ENCODE results near the gene CMIP. TPM values are rescaled to one million over a fixed set of nuclear protein-coding genes. Genes with fewer than 3 reads are reported as not detected.

CMIP gene
- total RNA-seq, 1 donor from 2014 or later = 61.0 TPM

GRCh38 chr16:81585785-81586184 lies 141.2 kb downstream of the CMIP start:
- peak; percentile 27 for DNase-seq (ENCODE audit: low read depth)

GRCh38 chr16:81586417-81586816 lies 141.8 kb downstream of the CMIP start:
- DNase-seq (ENCODE audit: low read depth) = no peak

- no peak for DNase-seq (ENCODE audit: low read depth)
Measured at GRCh38 chr16:81586977-81587625, 142.5 kb downstream of the CMIP start.

DNA sequence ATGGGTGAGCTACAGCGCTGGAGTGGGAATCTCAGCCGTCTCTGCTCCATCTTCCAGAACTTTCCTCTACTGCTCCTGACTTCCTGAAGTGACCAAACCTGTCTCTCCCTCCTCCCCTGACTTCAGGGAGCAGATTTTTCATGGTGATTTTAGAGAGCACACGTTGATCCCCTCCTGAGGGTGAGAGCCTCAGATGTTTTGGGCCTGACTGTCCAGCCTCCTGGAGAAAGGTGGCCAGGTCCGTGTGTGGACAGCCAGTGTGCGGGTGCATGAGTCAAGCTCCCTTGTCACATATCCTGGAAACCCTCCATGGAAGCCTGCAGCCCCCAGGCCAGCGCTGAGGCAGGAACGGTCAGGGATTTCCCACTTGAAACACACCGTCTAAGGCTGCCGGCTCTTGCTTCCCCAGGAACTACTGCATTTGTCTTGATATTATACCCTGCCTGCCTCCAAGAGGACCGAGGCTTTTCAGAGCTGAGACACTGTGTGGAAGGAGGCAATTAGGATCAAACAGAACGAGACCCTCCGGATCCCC lies 143.1 kb downstream of the CMIP start:
- DNase-seq (ENCODE audit: low read depth) = no peak

GRCh38 chr16:81588326-81589081 lies 143.9 kb downstream of the CMIP start:
- DNase-seq (ENCODE audit: low read depth) = no peak

DNA sequence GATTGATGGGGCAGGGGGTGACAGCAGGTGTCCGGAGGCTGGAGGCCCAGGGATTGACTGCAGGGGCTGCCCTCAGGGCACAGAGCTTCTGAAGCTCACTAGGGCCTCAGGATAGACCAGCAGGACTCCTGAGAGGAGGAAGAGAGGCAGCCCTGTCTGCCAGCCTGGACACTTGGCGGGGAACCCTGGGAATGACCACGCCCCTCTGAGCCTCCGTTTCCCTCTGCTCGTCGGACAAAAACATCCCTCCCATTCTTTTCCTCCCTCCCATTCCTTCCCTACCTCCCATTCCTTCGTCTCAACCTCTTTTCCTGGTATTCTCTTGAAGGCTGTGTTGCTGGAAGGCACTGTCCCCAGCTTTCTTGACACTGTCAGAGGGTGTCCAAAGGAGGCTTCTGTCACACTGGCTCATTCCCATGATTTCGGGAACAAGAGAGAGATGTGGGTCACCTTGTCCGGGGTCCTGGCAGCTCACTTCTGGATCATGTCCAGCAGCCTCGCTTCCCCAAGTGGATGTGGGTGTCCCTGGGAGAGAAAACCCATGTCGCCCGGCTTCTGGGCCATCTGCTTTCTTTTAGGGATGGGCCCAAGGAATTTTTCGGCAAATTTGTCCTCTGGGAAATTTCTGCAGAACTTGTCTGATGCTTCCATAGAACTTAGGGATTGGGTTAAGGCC lies 145.5 kb downstream of the CMIP start:
- DNase-seq (ENCODE audit: low read depth) = no peak

- no peak for DNase-seq (ENCODE audit: low read depth)
Measured at GRCh38 chr16:81590714-81591544, 146.3 kb downstream of the CMIP start.

DNA sequence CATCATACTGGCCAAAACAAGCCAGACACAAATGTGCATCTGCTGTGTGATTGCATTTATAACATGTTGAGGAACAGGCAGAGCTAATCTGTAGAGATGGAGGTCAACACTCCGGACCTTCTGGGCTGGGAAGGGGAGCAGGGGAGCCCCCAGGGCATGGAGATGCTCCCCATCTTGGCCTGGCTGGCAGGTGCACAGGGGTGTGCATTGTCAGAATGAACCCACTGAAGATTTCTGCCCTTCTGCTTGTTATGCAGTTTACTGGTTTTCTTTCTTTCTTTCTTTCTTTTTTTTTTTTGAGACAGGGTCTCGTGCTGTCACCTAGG lies 146.9 kb downstream of the CMIP start:
- DNase-seq (ENCODE audit: low read depth) = no peak

DNA sequence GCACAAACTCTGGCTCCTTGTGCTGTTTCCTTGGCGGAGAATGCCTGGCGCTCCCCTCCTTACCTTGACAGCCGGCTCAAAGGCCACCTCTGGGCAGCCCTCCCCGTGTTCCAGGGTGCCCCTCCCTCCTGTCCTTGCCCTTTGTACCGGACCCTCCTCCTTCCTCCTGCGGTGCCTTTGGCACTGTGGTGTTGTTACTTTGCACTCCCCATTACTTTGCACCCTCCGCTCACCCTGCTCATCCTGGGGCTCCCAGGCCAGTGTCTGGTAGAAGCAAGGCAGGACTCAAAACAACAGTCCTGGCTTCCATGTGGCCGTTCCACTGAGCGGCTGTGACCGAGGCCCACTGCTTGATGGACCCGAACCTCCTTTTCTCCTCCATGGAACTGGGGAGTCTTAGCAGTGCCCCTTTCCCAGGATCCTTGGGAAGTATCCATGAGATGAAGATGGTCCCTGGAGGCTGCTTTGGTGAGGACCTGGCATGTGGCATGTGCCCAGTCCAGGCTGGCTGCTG lies 147.8 kb downstream of the CMIP start:
- DNase-seq (ENCODE audit: low read depth) = no peak

DNA sequence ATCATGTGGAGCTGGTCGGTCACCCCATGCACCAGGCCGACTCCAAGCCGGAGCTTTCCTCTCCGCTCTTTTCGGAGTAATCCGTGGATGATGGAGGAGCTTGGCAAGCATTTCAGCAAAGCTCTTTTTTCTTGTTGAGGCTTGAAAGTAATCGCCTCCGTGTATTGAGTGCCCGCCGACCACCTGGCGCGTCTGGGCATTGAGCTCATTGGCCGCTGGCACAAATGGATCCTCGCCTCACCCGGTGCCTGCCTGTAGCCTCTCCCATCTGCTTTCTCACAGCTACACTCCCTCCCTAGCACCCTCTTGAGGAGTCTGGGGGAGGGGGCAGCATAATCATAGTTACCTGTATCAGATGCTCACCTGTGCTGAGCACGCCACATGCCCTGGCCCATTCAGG lies 148.9 kb downstream of the CMIP start:
- no peak for DNase-seq (ENCODE audit: low read depth)

- DNase-seq (ENCODE audit: low read depth) = peak; percentile 42
Measured at GRCh38 chr16:81595629-81596292, 151.2 kb downstream of the CMIP start.

DNA sequence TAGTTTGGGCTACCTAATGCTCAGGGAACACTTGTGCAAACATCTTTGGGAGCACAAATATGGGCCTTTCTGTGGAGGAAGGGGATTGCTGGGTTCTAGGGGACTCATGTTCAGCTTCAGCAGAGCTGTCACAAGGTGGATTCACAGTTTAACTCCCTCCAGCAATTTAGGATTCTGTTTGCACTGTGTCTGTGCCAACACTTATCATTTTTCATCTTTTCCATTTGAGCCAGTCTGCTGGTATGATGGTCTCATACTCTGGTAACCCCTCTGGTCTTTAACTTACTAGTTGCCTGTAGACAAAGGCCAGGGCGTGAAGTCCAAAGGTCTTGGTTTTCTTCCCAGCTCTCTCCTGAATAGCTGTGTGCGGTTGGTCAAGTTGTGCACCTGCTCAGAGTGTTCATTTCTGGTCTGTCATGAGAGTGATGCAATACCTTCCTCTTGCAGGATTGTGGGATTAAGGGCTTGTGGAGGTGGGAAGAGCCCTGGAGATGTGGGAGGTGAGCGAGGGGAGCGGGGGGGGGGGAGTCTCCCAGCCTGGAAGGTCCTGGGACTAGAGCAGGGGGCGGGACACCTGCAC lies 152.6 kb downstream of the CMIP start:
- DNase-seq (ENCODE audit: low read depth) = peak; percentile 14

DNA sequence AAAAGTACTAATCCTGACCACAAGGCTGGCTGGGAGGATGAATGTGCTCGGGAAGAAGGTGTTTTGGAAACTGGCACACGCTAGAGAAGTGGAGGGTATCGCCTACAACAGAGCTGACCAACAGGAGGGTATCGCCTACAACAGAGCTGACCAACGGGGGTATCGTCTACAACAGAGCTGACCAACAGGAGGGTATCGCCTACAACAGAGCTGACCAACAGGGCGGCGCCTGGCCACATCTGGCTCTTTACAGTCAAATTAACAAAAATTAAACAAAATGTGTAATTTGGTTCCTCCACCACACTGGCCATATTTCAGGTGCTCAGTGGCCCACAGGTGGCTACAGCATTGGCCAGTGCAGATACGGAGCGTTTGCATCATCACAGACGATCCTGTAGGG lies 153.5 kb downstream of the CMIP start:
- no peak for DNase-seq (ENCODE audit: low read depth)

- DNase-seq (ENCODE audit: low read depth) = no peak
Measured at GRCh38 chr16:81599034-81599744, 154.6 kb downstream of the CMIP start.

- DNase-seq (ENCODE audit: low read depth) = peak; percentile 81
Measured at GRCh38 chr16:81600275-81600674, 155.7 kb downstream of the CMIP start.

DNA sequence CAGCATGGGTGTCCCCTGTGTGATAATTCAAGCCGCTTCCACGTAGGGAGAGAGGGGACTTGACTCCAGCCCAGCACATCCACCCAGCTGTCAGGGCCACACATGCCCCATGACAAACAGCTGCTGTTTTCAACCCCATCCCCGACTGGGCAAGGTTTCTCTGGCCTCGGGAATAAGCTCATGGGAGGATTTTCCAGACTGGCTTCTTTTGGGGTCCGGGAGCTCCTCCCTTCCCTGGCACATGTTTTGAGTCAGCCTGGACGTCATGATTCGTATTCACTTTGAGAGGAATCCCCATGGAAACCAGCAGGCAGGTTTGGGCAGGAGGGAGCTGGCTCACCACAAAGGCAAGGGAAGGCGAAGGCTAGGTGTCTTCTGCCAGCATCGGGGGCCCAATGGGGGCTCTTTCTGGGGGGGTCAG lies 156.4 kb downstream of the CMIP start:
- DNase-seq (ENCODE audit: low read depth) = peak; percentile 33

DNA sequence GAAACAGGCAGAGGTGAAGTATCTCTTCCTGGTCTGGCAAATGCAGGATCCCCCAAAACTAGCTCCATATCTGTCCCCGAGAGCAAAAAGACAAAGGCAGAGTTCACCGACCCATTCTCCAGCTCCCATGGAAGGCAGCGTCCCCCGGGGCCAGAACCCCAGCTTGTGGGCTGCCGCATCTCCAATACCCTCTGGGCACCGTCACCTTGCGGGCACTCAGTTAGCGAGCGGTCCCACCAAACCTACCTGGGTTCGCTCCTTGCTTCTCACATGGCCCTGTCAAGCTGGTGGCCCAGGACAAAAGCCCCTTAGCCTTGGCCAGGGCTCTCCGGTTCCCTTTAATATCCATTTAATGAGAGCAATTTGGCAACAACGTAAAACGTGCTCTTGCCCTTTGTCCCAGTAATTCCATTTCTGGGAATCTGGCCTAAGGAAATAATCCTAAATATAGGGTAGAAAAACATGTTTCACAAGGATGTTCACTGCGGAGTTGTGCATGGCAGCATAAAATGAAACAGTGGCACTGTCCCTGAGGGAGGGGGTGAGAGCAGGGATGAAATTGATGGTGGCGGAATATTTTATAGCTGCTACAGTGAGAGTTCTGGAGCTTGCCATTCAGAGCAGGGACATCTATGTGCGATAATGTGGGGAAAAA lies 157.1 kb downstream of the CMIP start:
- no peak for DNase-seq (ENCODE audit: low read depth)

- DNase-seq (ENCODE audit: low read depth) = no peak
Measured at GRCh38 chr16:81602256-81602776, 157.7 kb downstream of the CMIP start.

- no peak for DNase-seq (ENCODE audit: low read depth)
Measured at GRCh38 chr16:81602792-81603191, 158.2 kb downstream of the CMIP start.
